ENCODE measurements around the gene SEC31A. TPM values are rescaled to one million over a fixed set of nuclear protein-coding genes. Genes with fewer than 3 reads are reported as not detected.

SEC31A gene
- total RNA-seq, 2 experiments from 2014 or later = 76.0 to 77.1 TPM

GRCh38 chr4:82901183-82901718, 10.3 kb upstream of the SEC31A start:
- Mint-ChIP-seq H3K4me1 (ENCODE audit: low read depth) (peaks cover 49% of the 10 kb centered on the region), H3K9me3 (no peaks in the 10 kb centered on the region), H3K27ac (no peak overlapping the region), H3K27me3 (no peaks in the 10 kb centered on the region), H3K36me3 (ENCODE audit: low read depth) (peaks cover 13% of the 10 kb centered on the region), H3K4me3 (no peak overlapping the region)
- no peak for TF ChIP-seq CTCF (IDR thresholded peaks at IDR 0.05)
- ChIA-PET CTCF (interaction anchor here (1.8 to 3.0 kb wide), 3 partner anchors 50 to 111 kb away, joined by 4 to 10 read pairs (median 8); partner anchors contain the start of gene LIN54), POLR2A (interaction anchor here (0.6 to 3.3 kb wide), 3 partner anchors 10 to 111 kb away, joined by 3 to 18 read pairs (median 9); partner anchors contain the start of genes LIN54 and SEC31A)
- intact Hi-C loops (cut with micrococcal nuclease) = loop anchor here (2.0 to 10.0 kb wide), 6 partner anchors 111 to 526 kb away; partner anchors contain the start of genes COPS4, COQ2, HNRNPD and LIN54
- DNase-seq (no peak), ATAC-seq (no peak)

GRCh38 chr4:82900411-82901182, 9.6 kb upstream of the SEC31A start, which contains the start of gene THAP9:
Gene THAP9 (plus strand): TSS chr4:82900735. CDS start chr4:82900803, 68 bp downstream.
- no peaks in the 10 kb centered on the region for H3K27me3 Mint-ChIP-seq
- intact Hi-C loops (cut with micrococcal nuclease) = loop anchor here (2.0 to 10.0 kb wide), 6 partner anchors 112 to 526 kb away; partner anchors contain the start of genes COPS4, COQ2, HNRNPD and LIN54
- no peaks in the 10 kb centered on the region for H3K9me3 Mint-ChIP-seq
- no peak for TF ChIP-seq CTCF (IDR thresholded peaks at IDR 0.05)
- H3K36me3 Mint-ChIP-seq (ENCODE audit: low read depth) = peaks cover 12% of the 10 kb centered on the region
- no peak within 1 kb of the TSS for H3K4me3 Mint-ChIP-seq
- H3K4me1 Mint-ChIP-seq (ENCODE audit: low read depth) = peaks cover 47% of the 10 kb centered on the region
- CTCF ChIA-PET = interaction anchor here (1.5 to 3.8 kb wide), 6 partner anchors 11 to 137 kb away, joined by 3 to 14 read pairs (median 7); partner anchors contain the start of genes LIN54 and SEC31A
- peak; percentile 99 for DNase-seq
- POLR2A ChIA-PET = interaction anchor here (0.6 to 3.3 kb wide), 9 partner anchors 9 to 528 kb away, joined by 3 to 18 read pairs (median 5); partner anchors contain the start of genes HNRNPDL, LIN54 and SEC31A
- H3K27ac Mint-ChIP-seq = no peak within 1 kb of the TSS
- peak; percentile 90 for ATAC-seq

- POLR2A ChIA-PET = interaction anchor here (0.7 to 1.9 kb wide), 11 partner anchors 9 to 527 kb away, joined by 3 to 11 read pairs (median 4); partner anchors contain the start of genes HNRNPDL and SEC31A
- H3K4me3 Mint-ChIP-seq = no peak overlapping the region
- H3K36me3 Mint-ChIP-seq (ENCODE audit: low read depth) = peaks cover 12% of the 10 kb centered on the region
- DNase-seq (no peak), ATAC-seq (peak; percentile 3)
- H3K9me3 Mint-ChIP-seq = no peaks in the 10 kb centered on the region
- peaks cover 45% of the 10 kb centered on the region for H3K4me1 Mint-ChIP-seq (ENCODE audit: low read depth)
- no peak overlapping the region for H3K27ac Mint-ChIP-seq
- CTCF ChIA-PET = interaction anchor here (0.9 to 3.8 kb wide), 8 partner anchors 10 to 360 kb away, joined by 3 to 14 read pairs (median 5); partner anchors contain the start of genes COPS4, LIN54 and SEC31A
- H3K27me3 Mint-ChIP-seq = no peaks in the 10 kb centered on the region
- no peak for TF ChIP-seq CTCF (IDR thresholded peaks at IDR 0.05)
- intact Hi-C loops (cut with micrococcal nuclease) = loop anchor here (2.0 to 10.0 kb wide), 6 partner anchors 112 to 525 kb away; partner anchors contain the start of genes COPS4, COQ2, HNRNPD and LIN54
These were observed 9.1 kb upstream of the SEC31A start for GRCh38 chr4:82900066-82900410.

- ATAC-seq = no peak
- H3K4me1 Mint-ChIP-seq (ENCODE audit: low read depth) = peaks cover 43% of the 10 kb centered on the region
These were observed 8.6 kb upstream of the SEC31A start for GRCh38 chr4:82899374-82900065.

More at GRCh38 chr4:82899374-82900065, 8.6 kb upstream of the SEC31A start:
- no peak for TF ChIP-seq CTCF (IDR thresholded peaks at IDR 0.05)
- intact Hi-C loops (cut with micrococcal nuclease) = loop anchor here (2.0 to 10.0 kb wide), 7 partner anchors 113 to 525 kb away; partner anchors contain the start of genes COPS4, COQ2, HNRNPD and LIN54
- Mint-ChIP-seq H3K27ac (no peak overlapping the region), H3K27me3 (no peaks in the 10 kb centered on the region), H3K36me3 (ENCODE audit: low read depth) (peaks cover 17% of the 10 kb centered on the region), H3K4me3 (no peak overlapping the region), H3K9me3 (no peaks in the 10 kb centered on the region)
- CTCF ChIA-PET = interaction anchor here (0.9 to 3.8 kb wide), 9 partner anchors 10 to 361 kb away, joined by 3 to 14 read pairs (median 5); partner anchors contain the start of genes COPS4, LIN54 and SEC31A
- DNase-seq = no peak
- POLR2A ChIA-PET = interaction anchor here (0.7 to 1.9 kb wide), 11 partner anchors 8 to 527 kb away, joined by 3 to 11 read pairs (median 4); partner anchors contain the start of genes HNRNPDL and SEC31A

Data from activated CD8-positive, alpha-beta T cell treated with anti-CD3 and anti-CD28 coated beads for 36 hours (primary cell).